Measurements from ENCODE around the gene ATP8A2.

DNA sequence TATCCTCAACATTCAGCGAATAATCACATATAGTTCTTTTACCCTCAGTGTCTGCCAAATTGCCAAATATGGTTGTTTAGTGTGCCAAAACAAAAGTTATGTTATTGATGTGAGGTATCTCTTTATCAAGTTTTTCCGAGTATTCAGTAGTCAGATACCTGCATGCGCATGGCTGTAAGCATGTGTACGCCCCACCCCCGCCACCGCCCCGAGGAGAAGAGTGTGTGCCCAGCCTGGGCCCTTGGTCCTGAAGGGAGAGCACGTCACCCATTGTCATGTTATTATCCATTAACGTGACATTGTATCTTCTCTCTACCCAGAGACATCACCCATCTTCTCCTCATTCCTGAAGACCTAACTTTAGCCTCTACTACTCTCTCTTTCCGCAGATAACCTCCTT, 533.1 kb downstream of the ATP8A2 start:
- TF ChIP-seq FOXP2 (optimal IDR thresholded peaks at IDR 0.05; ENCODE audit: borderline replicate concordance, extremely low read depth, extremely low read length, insufficient read depth): no peak
- no peak for TF ChIP-seq POLR2AphosphoS5 (IDR thresholded peaks at IDR 0.05; ENCODE audit: low read depth, low read length)
- no peak for TF ChIP-seq TAF1 (IDR thresholded peaks at IDR 0.05; ENCODE audit: borderline replicate concordance, insufficient read depth, low read length)

Measured in PFSK-1 (cell line).